ENCODE data around the gene STAT5B.
A peak's percentile ranks its signal among the peaks of the same experiment; 100 is the strongest.
"Not testable (repeated sequence)": the region's sequence is repeated elsewhere in the genome, so short reads cannot be mapped to it uniquely, and the experiment has no call there.

The STAT5B gene

GRCh38 chr17:42276359-42276608 is at the start of gene STAT5B:
STAT5B (minus strand) TSS chr17:42276391; CDS start chr17:42232127, 44,264 bp downstream.
- peak; percentile 56 for DNase-seq

- DNase-seq: no peak
Measured at GRCh38 chr17:42325026-42325425, 48.8 kb upstream of the STAT5B start.

GRCh38 chr17:42323268-42323773 is 47.1 kb upstream of the STAT5B start:
- no peak for DNase-seq

- peak; percentile 97 for DNase-seq
Measured at GRCh38 chr17:42322382-42323267, 46.4 kb upstream of the STAT5B start.

GRCh38 chr17:42321555-42321954 is 45.4 kb upstream of the STAT5B start:
- DNase-seq: no peak

- DNase-seq: not testable (repeated sequence)
Measured at GRCh38 chr17:42317967-42318366, 41.8 kb upstream of the STAT5B start.

- DNase-seq: no peak
Measured at GRCh38 chr17:42317266-42317845, 41.2 kb upstream of the STAT5B start.

GRCh38 chr17:42316755-42317154 is 40.6 kb upstream of the STAT5B start:
- no peak for DNase-seq

GRCh38 chr17:42315402-42316156 is 39.4 kb upstream of the STAT5B start:
- DNase-seq: no peak

- peak; percentile 24 for DNase-seq
Measured at GRCh38 chr17:42313773-42314566, 37.8 kb upstream of the STAT5B start.

- no peak for DNase-seq
Measured at GRCh38 chr17:42313389-42313772, 37.2 kb upstream of the STAT5B start.

- peak; percentile 72 for DNase-seq
Measured at GRCh38 chr17:42312285-42313130, 36.3 kb upstream of the STAT5B start.

- DNase-seq: no peak
Measured at GRCh38 chr17:42312035-42312284, 35.8 kb upstream of the STAT5B start.

- no peak for DNase-seq
Measured at GRCh38 chr17:42311240-42312034, 35.2 kb upstream of the STAT5B start.

GRCh38 chr17:42310787-42311215 is 34.6 kb upstream of the STAT5B start:
- DNase-seq: no peak

GRCh38 chr17:42309986-42310786 is 34.0 kb upstream of the STAT5B start:
- no peak for DNase-seq

- no peak for DNase-seq
Measured at GRCh38 chr17:42309142-42309541, 33.0 kb upstream of the STAT5B start.

- no peak for DNase-seq
Measured at GRCh38 chr17:42308446-42308845, 32.3 kb upstream of the STAT5B start.

- no peak for DNase-seq
Measured at GRCh38 chr17:42307362-42307927, 31.3 kb upstream of the STAT5B start.

GRCh38 chr17:42306385-42306667 is 30.1 kb upstream of the STAT5B start:
- DNase-seq: no peak
